ENCODE data around the gene DRD4. TPM values are rescaled to one million over a fixed set of nuclear protein-coding genes. Genes with fewer than 3 reads are reported as not detected.
A peak's percentile ranks its signal among the peaks of the same experiment; 100 is the strongest.

The DRD4 gene
- total and polyA plus RNA-seq, 2 of the 13 experiments (the other 11 are each of a cell fraction or from before 2014, with no cell fraction given), result 0.09 to 0.13 TPM

- TF ChIP-seq ARID4A (CRISPR knock-in tag; IDR thresholded peaks at IDR 0.05; ENCODE audit: borderline replicate concordance) (no peak), KDM4B (CRISPR knock-in tag; IDR thresholded peaks at IDR 0.05) (no peak)
Observed at GRCh38 chr11:621838-622237, 15.2 kb upstream of the DRD4 start (continued).

- no peak overlapping the region for H3K4me3 ChIP-seq (replicated peaks in 1 of 3; ENCODE audit: insufficient read depth in 1 of 3, low read depth in 2 of 3, low read length in 3 of 3)
- H3K36me3 ChIP-seq (replicated peaks in 1 of 2; ENCODE audit: control insufficient read depth in 1 of 2, insufficient read depth in 2 of 2, low read length in 2 of 2), result 0 out of 5 replicates have a peak, but pooled peaks cover 0 to 4% of the 10 kb centered on the region in 2 experiments
- WGBS (ENCODE audit: low lambda C conversion rate), result 94% methylated on average over 14 of the region's 15 CpGs
- POLR2A ChIA-PET, result interaction anchor here (0.9 kb wide), 1 partner anchor 10 kb away, joined by 3 read pairs; no protein-coding TSS in a partner anchor
- H2AFZ ChIP-seq (ENCODE audit: low read length), result no peak overlapping the region
- FAIRE-seq (no peak), ATAC-seq (no peak), DNase-seq (ENCODE audit: low spot score) (no peak)
- in situ Hi-C loops (cut with HindIII; ENCODE audit: extremely low pct_ligation_motif_present, low pct_unique_long_range_greater_than_20kb) (loop anchor here (10.0 kb wide), 1 partner anchor 69 kb away; no protein-coding TSS in a partner anchor), intact Hi-C loops (cut with micrococcal nuclease; ENCODE audit: unreplicated experiment) (no loop called here)
- TF ChIP-seq NR2F6 (IDR thresholded peaks at IDR 0.05) (no peak), NR2F6 (CRISPR knock-in tag; IDR thresholded peaks at IDR 0.05) (no peak), AKAP8 (CRISPR knock-in tag; IDR thresholded peaks at IDR 0.05) (peak; percentile 18; the same call in 1 of the 2 replicates), CREB3 (CRISPR knock-in tag; IDR thresholded peaks at IDR 0.05) (no peak), SMAD9 (CRISPR knock-in tag; IDR thresholded peaks at IDR 0.05) (no peak), KLF6 (CRISPR knock-in tag; IDR thresholded peaks at IDR 0.05) (no peak), ASH2L (IDR thresholded peaks at IDR 0.05; ENCODE audit: insufficient read length, low read depth, low read length) (no peak), AGO2 (optimal IDR thresholded peaks at IDR 0.05; ENCODE audit: low read depth, low read length) (peak; percentile 50), ZHX1 (CRISPR knock-in tag; IDR thresholded peaks at IDR 0.05; ENCODE audit: low read depth) (no peak), SNAPC2 (CRISPR knock-in tag; IDR thresholded peaks at IDR 0.05) (no peak), WIZ (CRISPR knock-in tag; IDR thresholded peaks at IDR 0.05) (no peak), PRPF4 (IDR thresholded peaks at IDR 0.05; ENCODE audit: low read depth, low read length, poor library complexity, severe bottlenecking) (no peak), SATB2 (CRISPR knock-in tag; IDR thresholded peaks at IDR 0.05) (no peak)
- BruUV-seq (replicated peaks), result no TSS peak
- H4K20me1 ChIP-seq (ENCODE audit: insufficient read depth, low read length), result peaks cover 14% of the 10 kb centered on the region; the same call in 1 of the 2 replicates
- no peaks in the 10 kb centered on the region for H3K79me2 ChIP-seq (ENCODE audit: insufficient read depth, low read length)
- no peak overlapping the region for H3K9ac ChIP-seq (ENCODE audit: insufficient read depth, low read depth, low read length)
- no peak overlapping the region for H3K4me2 ChIP-seq (ENCODE audit: low read depth, low read length)
- CTCF ChIA-PET (ENCODE audit: low intra/inter-chr PET ratio, low total read pairs), result no interaction called here
- H3K27ac ChIP-seq (ENCODE audit: extremely low read length, insufficient read depth, low read length), result no peak overlapping the region
- peaks cover 31% of the 10 kb centered on the region for H3K4me1 ChIP-seq (ENCODE audit: insufficient read depth, low read length)
- no peaks in the 10 kb centered on the region for H3K27me3 ChIP-seq (ENCODE audit: control insufficient read depth in 1 of 2, insufficient read depth in 2 of 2, low read length in 2 of 2)
- no peaks in the 10 kb centered on the region for H3K9me3 ChIP-seq (ENCODE audit: low read length)
Observed at GRCh38 chr11:623349-623869, 13.7 kb upstream of the DRD4 start.

All from HepG2 (cell line).